ENCODE data around the gene SOX5. TPM values are rescaled to one million over a fixed set of nuclear protein-coding genes. Genes with fewer than 3 reads are reported as not detected.

SOX5 gene
- total RNA-seq, 1 experiment from 2014 or later: 3.1 TPM

DNA sequence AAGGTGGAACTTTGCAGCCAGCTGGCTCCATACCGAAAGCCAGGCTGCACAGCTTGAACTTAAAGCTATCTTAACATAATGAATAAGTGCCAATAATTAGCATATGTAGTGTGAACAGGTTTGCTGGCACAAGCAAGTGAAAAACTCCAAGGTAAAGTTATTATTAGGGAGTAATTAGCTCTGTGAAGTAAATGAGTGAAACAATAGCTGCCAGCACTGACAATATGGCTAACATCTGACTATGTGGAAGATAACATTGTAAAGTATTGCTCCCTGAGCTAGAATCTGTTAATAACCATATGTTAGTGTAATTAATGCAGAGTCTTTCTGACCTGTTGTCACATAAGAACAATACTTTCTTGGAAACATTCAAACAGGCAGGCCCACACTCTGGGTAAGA is 246.4 kb downstream of the SOX5 start:
- no peak overlapping the region for H4K5ac ChIP-seq (ENCODE audit: insufficient read length, low read depth, low read length)
- Mint-ChIP-seq H3K4me1 (peaks cover 27 to 30% of the 10 kb centered on the region in 2 experiments), H3K36me3 (ENCODE audit: insufficient read depth in 1 of 3, low read depth in 3 of 3) (no peaks in the 10 kb centered on the region), H3K27ac (no peak overlapping the region), H3K27me3 (ENCODE audit: low read depth) (no peaks in the 10 kb centered on the region), H3K4me3 (no peak overlapping the region), H3K9me3 (no peaks in the 10 kb centered on the region)
- no peak overlapping the region for H3K4me2 ChIP-seq (ENCODE audit: insufficient read depth, insufficient read length, low read length)
- TF ChIP-seq, protein P1, sequence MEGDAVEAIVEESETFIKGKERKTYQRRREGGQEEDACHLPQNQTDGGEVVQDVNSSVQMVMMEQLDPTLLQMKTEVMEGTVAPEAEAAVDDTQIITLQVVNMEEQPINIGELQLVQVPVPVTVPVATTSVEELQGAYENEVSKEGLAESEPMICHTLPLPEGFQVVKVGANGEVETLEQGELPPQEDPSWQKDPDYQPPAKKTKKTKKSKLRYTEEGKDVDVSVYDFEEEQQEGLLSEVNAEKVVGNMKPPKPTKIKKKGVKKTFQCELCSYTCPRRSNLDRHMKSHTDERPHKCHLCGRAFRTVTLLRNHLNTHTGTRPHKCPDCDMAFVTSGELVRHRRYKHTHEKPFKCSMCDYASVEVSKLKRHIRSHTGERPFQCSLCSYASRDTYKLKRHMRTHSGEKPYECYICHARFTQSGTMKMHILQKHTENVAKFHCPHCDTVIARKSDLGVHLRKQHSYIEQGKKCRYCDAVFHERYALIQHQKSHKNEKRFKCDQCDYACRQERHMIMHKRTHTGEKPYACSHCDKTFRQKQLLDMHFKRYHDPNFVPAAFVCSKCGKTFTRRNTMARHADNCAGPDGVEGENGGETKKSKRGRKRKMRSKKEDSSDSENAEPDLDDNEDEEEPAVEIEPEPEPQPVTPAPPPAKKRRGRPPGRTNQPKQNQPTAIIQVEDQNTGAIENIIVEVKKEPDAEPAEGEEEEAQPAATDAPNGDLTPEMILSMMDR (conservative IDR thresholded peaks at IDR 0.05): no peak
- H3K14ac ChIP-seq (ENCODE audit: insufficient read depth, low read length): no peak overlapping the region
- H3K9me3 ChIP-seq (ENCODE audit: control insufficient read depth, low read depth, low read length): no peaks in the 10 kb centered on the region
- H3K23ac ChIP-seq (ENCODE audit: insufficient read length, low read depth, low read length): no peak overlapping the region
- no peaks in the 10 kb centered on the region for H4K20me1 ChIP-seq (ENCODE audit: control insufficient read depth, insufficient read depth, insufficient read length)
- no peaks in the 10 kb centered on the region for H3K27me3 ChIP-seq (ENCODE audit: insufficient read depth, low read length)
- no peak overlapping the region for H2BK120ac ChIP-seq (ENCODE audit: low read depth, low read length, poor library complexity, severe bottlenecking)
- no peak overlapping the region for H2BK12ac ChIP-seq (ENCODE audit: insufficient read length, low read depth, low read length)
- no peak overlapping the region for H3K4ac ChIP-seq (ENCODE audit: low read depth, low read length)
- no peaks in the 10 kb centered on the region for H3K79me2 ChIP-seq (ENCODE audit: insufficient read depth, low read length)
- no peak overlapping the region for H3T11ph ChIP-seq (ENCODE audit: low read length)
- H2BK15ac ChIP-seq (ENCODE audit: low read depth, low read length): no peak overlapping the region
- H4K8ac ChIP-seq (replicated peaks; ENCODE audit: insufficient read length, low read depth, low read length): no peak overlapping the region
- no peak overlapping the region for H4K91ac ChIP-seq (ENCODE audit: insufficient read length, low read depth, low read length)
- H2BK20ac ChIP-seq (ENCODE audit: low read depth, low read length, poor library complexity, severe bottlenecking): no peak overlapping the region
- no peak overlapping the region for H2AK5ac ChIP-seq (ENCODE audit: insufficient read length, low read length)
- H3K27ac ChIP-seq (ENCODE audit: insufficient read length, low read depth, low read length): no peak overlapping the region
- DNase-seq: no peak
- no peaks in the 10 kb centered on the region for H3K23me2 ChIP-seq (ENCODE audit: insufficient read length, low read depth, low read length, poor library complexity, severe bottlenecking)
- no peaks in the 10 kb centered on the region for H3K79me1 ChIP-seq (ENCODE audit: insufficient read depth, low read depth, low read length, poor library complexity, severe bottlenecking)
- H3K18ac ChIP-seq (ENCODE audit: insufficient read length, low read depth, low read length): no peak overlapping the region
- no peak overlapping the region for H2AFZ ChIP-seq (ENCODE audit: low read length)
- H3K4me1 ChIP-seq (ENCODE audit: insufficient read depth, low read length): peaks cover 3% of the 10 kb centered on the region; the same call in 1 of the 2 replicates
- no peak overlapping the region for H3K56ac ChIP-seq (ENCODE audit: insufficient read length, low read depth, low read length)
- no peak overlapping the region for H3K9ac ChIP-seq (ENCODE audit: extremely low read depth, insufficient read length, low read length)
- no CpG with 5 or more reads among the region's 1 CpG for WGBS (ENCODE audit: extremely low coverage, insufficient read length, low lambda C conversion rate)
- H2BK5ac ChIP-seq (ENCODE audit: insufficient read length, low read length): no peak overlapping the region

Data from H9 (cell line).